Inflammatory macrophage treated with lipopolysaccharide for 4 hours (primary cell): ENCODE measurements around the gene THUMPD1.

Experiments
- DNase-seq: peaks from one replicate; pipeline ENCODE4 v3.0.0-alpha.2; 2020

Gene THUMPD1

DNA sequence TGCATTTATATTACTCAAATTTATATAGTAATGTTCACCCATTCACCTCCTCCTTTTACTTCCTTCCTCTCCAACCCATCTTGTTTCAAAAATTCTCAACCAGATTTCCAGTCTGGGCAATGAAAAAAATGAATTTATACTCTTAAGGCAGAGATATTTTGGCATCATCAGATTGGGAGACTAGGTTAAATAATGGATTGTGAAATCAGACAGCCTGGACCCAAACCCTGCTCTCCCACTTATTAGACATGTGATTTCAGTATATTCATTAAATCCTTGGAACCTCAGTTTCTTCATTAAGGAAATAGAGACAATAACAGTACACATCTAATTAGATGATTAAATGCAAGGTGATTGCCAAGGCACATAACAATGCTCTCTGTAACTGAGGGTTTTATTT lies 52.0 kb downstream of the THUMPD1 start:
- no peak for DNase-seq

DNA sequence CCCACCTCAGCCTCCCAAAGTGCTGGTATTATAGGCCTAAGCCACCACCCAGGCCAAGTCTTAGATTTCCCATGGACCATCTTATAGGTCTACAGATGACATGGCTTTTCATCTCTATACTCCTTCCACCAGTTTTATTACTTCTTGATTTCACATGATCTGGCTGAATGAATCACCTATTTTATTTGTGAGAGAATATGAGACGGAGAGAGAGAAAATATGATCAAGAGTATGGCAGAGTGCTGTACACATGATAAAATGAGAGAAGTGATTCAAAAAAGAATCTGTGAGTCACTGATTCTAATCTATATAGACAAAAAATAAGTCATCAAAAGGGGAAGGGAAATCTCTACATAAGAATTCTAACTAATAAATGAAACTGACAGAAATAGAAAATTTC lies 57.8 kb downstream of the THUMPD1 start:
- no peak for DNase-seq
